GM18526 (cell line): ENCODE measurements around the gene ABCG2.

Experiments used
- POLR2A ChIP-seq: IDR thresholded peaks from 3 replicates; pipeline ENCODE4 v1.6.1; 2011; ENCODE audit not compliant: insufficient read length; ENCODE audit errors: extremely low read depth

ABCG2 gene

GRCh38 chr4:88179261-88179660 lies 20.8 kb upstream of the ABCG2 start:
- TF ChIP-seq POLR2A: no peak

GRCh38 chr4:88178626-88179231 lies 20.3 kb upstream of the ABCG2 start:
- TF ChIP-seq POLR2A: no peak

DNA sequence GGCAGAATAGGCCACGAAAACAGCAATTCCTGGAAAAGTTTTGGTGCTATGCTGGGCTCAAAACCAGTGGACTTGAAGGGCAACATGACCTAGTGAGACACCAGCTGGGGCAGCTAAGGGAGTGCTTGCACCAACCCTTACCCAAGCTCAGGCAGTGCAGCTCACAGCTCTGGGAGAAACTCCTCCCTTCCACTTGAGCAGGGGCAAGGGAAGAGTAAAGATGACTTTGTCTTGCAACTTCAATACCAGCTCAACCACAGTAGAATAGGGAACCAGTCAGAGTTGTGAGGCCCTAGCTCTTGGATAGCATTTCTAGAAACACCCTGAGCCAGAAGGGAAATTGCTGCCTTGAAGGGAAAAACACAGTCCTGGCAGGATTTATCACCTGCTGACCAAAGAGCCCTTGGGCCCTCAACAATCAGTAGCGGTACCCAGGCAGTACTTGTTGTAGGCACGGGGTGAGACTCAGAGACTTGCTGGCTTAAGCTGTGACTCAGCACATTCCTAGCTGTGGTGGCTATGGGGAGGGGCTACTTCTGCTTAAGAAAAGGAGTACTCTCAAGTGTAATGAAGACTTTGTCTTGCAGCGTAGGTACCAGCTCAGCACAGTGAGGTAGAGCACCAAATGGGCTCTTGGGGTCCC lies 19.7 kb upstream of the ABCG2 start:
- TF ChIP-seq POLR2A: no peak

- TF ChIP-seq POLR2A: no peak
Observed at GRCh38 chr4:88172987-88173386, 14.5 kb upstream of the ABCG2 start.

- TF ChIP-seq POLR2A: no peak
Observed at GRCh38 chr4:88171206-88171605, 12.8 kb upstream of the ABCG2 start.

GRCh38 chr4:88169298-88169697 lies 10.9 kb upstream of the ABCG2 start:
- TF ChIP-seq POLR2A: no peak

DNA sequence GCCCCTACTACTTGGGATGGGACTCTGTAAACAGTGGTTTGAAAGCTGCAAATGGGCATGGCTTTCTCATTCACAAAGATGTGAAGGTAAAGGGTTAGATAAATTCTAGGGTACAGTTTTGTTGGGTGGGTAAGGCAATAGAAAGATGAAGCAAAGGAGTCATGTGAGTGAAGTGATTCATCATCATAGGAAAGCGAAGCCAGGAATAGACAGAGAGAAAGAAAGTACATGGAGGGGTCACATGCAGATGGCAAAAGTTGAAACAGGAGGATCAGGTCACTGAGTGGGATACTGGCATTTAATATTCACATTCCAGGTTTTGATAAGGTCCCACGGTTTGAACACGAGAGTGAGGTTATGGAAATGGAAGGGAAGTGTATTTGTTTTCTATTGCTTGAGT lies 8.2 kb upstream of the ABCG2 start:
- no peak for TF ChIP-seq POLR2A

- TF ChIP-seq POLR2A: no peak
Observed at GRCh38 chr4:88163336-88163735, 4.9 kb upstream of the ABCG2 start.

DNA sequence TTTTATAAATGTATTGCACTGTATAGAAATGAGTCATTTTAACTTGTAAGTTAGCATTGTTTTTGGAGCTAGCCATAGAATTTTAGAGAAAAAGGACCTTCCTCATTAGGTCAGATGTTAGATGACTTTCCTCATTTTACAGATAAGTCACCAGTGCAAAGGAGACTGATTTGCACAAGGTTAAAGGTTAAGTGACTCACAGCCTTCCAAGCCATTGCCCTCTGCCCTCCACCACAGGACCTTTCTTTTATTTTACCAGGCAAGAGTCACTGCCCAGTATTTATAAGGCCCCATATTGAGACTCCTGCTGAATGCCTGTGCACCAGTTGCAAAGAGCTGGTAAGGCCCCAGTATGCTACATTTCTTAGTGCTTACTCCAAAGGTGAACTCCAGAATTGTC lies 4.2 kb upstream of the ABCG2 start:
- no peak for TF ChIP-seq POLR2A

DNA sequence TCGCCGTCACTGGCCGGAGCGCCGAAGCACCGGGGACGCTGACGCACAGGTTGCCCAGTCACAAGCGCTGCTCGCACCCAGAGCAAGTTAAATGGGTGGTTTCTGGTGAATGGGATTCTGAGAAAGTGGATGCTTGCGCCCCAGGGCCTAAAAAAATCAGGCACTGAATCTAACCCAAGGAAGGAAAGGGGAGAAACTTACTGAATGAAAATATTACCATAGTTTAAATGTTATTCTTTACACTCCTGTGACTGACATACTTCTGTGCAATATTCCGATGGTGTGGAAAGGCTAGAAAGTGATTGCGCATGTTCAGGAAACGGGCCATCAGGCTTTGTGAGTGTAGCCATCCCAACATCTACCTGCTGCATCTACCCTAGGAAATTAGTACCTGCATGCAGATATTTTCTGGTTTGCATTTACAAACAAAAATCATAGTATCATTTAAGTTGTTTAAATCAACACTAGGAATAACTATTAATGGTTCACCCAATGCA lies 838 bp upstream of the ABCG2 start:
- TF ChIP-seq POLR2A: no peak

GRCh38 chr4:88158038-88158488 lies 376 bp downstream of the ABCG2 start:
- TF ChIP-seq POLR2A: no peak

DNA sequence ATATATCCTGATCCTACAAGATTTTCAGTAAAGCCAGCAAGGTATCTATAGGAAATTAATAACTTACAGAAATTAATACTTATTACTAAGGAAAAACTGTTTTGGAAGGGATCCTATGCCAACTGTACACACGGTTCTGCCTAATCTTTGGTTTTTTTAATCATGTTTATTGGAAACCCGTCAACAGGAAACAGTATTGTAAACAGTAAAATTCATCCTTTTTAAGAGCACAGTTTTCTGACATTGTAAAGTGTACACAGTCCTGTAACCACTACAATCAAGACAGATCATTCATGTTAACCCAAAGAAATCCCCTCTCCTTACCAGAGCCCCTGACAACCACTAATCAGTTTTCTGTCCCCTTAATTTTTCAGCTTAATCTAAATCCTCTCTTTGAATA lies 9.9 kb downstream of the ABCG2 start:
- no peak for TF ChIP-seq POLR2A

DNA sequence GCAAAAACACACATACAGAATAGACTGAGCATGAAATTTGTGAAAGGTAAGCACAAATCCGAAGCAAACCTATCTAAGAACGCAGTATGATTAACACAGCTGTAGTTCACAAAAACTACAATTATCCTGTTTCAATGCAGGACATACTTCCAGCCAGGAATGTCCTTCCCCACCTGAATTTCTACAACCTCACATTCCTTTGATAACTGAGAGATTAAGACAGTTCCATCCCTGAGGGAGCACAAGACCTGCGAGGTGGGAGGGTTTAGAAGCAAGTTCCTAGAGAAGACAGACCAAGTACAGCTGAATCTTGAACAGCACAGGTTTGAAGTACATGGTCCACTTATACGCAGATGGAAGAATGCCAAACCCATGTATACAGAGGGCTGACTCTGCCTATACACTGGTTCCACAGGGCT lies 10.6 kb downstream of the ABCG2 start:
- TF ChIP-seq POLR2A: no peak

DNA sequence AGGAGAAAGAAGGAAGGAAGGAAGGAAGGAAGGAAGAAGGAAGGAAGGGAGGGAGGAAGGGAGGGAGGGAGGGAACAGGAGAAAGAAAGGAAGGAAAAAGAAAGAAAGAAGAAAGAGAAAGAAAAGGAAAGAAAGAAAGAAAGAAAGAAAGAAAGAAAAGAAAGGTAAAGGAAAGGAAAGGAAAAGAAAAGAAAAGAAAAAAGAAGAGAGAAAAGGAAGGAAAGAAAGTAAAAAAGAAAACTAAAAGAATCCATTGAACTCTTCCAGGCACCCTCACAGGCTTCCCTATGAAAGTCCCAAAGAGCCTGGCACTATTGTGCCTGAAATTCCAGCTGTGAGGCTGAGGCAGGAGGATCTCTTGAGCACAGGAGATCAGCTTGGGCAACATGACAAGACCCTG lies 11.5 kb downstream of the ABCG2 start:
- TF ChIP-seq POLR2A: no peak

DNA sequence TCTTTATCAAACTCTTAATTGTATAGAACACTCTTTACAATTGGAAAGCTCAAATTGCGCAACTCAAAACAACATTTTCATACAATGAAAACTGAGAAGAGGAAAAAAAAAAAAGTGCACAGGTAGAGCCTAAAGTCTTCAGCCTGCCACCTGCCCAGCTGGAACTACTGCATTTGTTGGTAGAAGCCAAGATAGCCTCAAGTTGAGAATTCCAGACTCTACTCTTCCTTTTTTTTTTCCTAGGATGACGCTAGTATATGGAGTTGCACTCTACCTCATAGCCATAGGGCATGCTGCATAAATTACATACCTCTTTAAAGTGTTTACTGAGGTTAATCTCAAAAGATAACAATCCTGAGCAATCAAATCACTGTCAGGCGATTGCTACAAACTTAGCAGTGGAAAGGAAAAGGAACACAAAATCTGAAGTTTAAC lies 13.6 kb downstream of the ABCG2 start:
- no peak for TF ChIP-seq POLR2A

DNA sequence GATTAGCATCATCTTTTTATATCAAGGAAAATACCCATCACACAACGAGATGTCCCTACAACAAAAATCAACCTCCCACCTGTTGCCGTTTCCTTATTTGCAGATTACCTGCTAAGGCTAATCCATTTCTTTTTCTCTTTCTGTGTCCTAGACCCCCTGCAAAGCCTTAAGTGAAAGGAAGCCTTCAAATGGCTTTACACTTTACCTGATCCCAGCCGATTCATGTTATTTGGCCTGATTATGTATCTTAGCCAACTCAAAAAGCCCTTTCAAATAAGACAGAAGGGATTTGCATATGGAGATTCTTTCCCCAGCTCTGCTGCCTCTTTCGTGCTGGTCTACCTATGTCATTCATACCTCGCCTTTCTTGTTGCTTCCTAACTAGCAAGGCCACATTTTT lies 14.4 kb downstream of the ABCG2 start:
- TF ChIP-seq POLR2A: no peak

- TF ChIP-seq POLR2A: no peak
Observed at GRCh38 chr4:88143504-88143903, 14.9 kb downstream of the ABCG2 start.
